Activated effector memory CD4-positive, alpha-beta T cell treated with anti-CD3 and anti-CD28 coated beads, Interleukin-2, amount 50 U/mL, for 16 hours (primary cell): Measurements from ENCODE around the gene RNF167.
"Not testable (repeated sequence)": the region's sequence is repeated elsewhere in the genome, so short reads cannot be mapped to it uniquely, and the experiment has no call there.

Experiments used
- DNase-seq: peaks from one replicate; pipeline ENCODE4 v3.0.0-alpha.2; 2020

RNF167 gene

DNA sequence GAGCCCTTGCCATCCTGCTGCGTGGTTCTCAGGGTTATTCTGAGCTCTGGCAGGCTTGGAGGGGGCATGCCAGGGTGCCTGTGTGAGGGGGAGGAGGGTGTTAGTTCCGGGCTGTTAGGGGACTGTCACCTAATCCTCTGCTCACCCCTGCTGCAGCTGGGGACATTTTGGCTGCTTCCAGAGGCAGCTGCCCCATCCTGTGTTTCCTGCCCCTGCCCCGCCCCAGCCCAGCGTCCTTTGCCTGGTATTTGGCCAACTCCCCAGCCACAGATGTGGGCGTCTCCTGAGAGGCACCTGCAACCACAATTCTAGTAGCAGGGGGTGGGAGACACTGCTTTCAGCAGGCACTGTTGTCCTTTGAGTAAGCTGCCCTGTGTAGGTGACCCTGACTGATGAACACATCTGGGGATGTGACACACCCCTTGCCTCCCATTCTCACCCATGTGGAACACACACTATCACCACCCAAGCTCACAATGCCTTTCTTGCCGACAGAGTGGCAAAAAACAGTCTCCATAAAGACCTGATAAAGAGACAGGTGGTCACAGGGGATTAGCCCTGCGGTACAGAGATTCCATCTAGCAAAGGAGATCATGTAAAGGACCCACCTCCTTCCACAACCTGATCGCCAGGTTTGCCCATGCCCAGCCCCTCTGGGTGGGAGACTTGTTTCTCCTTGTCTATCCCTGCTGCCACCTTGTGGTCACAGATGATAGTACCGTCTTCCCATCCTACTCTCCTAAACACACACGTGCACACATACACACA lies 36.8 kb upstream of the RNF167 start, which contains the start of gene CHRNE:
TSS of gene CHRNE (minus strand) at position 48 of the 768 bp plus-strand sequence. CDS start at position 13, 35 bp downstream.
- DNase-seq, result peak; percentile 86

GRCh38 chr17:4906642-4907041 lies 33.4 kb upstream of the RNF167 start:
- DNase-seq, result not testable (repeated sequence)

DNA sequence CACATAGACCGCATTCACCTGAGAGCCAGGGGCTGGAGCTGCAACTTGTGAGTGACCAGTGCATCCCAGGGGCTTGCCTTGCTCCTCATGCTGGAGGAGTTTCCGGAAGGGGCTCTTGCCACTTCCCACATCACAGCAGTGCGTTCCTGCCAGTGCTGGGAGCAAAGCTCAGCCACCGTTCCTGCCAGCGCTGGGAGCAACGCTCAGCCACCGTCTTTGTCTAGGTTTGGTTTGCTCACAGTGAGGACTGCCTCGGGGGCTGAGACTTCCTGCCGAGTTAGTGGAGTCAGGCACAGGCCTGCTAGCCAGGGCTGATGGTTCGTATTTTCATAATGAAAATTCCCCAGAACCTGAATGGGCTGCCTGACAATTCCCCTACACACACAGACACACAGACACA lies 31.8 kb upstream of the RNF167 start:
- DNase-seq, result no peak

GRCh38 chr17:4908711-4909496 lies 31.2 kb upstream of the RNF167 start:
- DNase-seq, result peak; percentile 87

GRCh38 chr17:4913994-4914393 lies 26.1 kb upstream of the RNF167 start:
- DNase-seq, result no peak

DNA sequence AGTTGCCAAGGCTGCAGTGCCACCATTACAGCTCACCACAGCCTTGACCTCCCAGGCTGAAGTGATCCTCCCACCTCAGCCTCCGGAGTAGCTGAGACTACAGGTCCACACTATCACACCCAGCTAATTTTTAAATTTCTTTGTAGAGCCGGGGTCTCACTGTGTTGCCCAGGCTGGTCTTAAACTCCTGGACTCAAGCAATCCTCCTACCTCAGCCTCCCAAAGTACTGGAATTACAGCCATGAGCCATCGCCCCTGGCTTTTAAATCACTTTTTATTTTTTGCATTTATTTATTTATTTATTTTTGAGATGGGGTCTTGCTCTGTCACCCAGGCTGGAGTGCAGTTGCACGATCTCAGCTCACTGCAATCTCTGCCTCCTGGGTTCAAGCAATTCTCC lies 25.5 kb upstream of the RNF167 start:
- not testable (repeated sequence) for DNase-seq

GRCh38 chr17:4919511-4920047 lies 20.5 kb upstream of the RNF167 start:
- DNase-seq, result no peak

- no peak for DNase-seq
Observed at GRCh38 chr17:4920351-4921048, 19.6 kb upstream of the RNF167 start.

- no peak for DNase-seq
Observed at GRCh38 chr17:4921320-4921719, 18.7 kb upstream of the RNF167 start.

- DNase-seq, result not testable (repeated sequence)
Observed at GRCh38 chr17:4926577-4927335, 13.3 kb upstream of the RNF167 start.

- no peak for DNase-seq
Observed at GRCh38 chr17:4928881-4929280, 11.2 kb upstream of the RNF167 start.

DNA sequence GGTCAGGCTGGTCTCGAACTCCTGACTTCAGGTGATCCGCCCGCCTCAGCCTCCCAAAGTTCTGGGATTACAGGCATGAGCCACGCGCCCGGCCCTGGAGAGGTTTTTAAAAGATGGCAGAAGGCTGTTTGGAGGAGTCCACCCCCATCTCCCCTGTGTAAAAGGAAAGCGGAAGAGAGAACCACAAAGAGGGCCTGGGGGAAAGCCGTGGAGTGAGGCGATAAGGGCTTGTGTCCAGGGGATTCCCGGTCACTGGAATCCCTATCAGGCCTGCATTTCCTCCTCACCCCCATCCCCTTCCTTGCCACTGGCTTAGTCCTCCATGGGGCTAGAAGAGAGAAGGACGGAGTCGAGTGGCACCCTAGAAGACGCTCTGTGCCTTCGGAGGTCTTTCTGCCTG lies 8.1 kb upstream of the RNF167 start, which contains the start of gene GP1BA:
TSS of gene GP1BA (plus strand) at position 315 of the 400 bp plus-strand sequence. CDS start 328 bp downstream, outside the sequence.
- DNase-seq, result no peak

GRCh38 chr17:4932756-4933155 lies 7.3 kb upstream of the RNF167 start:
- DNase-seq, result no peak

DNA sequence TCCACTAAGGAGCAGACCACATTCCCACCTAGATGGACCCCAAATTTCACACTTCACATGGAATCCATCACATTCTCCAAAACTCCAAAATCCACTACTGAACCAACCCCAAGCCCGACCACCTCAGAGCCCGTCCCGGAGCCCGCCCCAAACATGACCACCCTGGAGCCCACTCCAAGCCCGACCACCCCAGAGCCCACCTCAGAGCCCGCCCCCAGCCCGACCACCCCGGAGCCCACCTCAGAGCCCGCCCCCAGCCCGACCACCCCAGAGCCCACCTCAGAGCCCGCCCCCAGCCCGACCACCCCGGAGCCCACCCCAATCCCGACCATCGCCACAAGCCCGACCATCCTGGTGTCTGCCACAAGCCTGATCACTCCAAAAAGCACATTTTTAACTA lies 6.4 kb upstream of the RNF167 start:
- DNase-seq, result no peak

GRCh38 chr17:4934173-4934979 lies 5.7 kb upstream of the RNF167 start:
- DNase-seq, result no peak

- no peak for DNase-seq
Observed at GRCh38 chr17:4935650-4936049, 4.4 kb upstream of the RNF167 start.

DNA sequence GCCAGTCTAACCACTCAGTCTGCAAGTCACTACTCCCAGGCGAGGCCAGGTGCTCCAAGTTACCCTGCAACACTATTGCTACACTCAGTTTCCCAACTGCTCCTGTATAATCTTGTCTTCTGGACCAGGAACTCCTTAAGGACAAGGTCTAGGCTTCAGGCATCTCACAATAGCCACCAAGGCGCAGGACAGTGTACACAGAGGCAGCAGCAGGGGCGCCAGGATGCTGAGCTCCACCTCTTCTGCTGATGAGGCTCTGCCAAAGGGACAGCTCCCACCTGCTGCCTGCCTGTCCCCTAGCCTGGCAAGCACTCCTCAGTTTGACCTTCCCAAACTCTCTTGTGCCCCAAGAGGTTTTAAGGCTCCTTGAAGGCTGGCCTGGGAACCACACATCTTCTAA lies 3.6 kb upstream of the RNF167 start:
- DNase-seq, result no peak

DNA sequence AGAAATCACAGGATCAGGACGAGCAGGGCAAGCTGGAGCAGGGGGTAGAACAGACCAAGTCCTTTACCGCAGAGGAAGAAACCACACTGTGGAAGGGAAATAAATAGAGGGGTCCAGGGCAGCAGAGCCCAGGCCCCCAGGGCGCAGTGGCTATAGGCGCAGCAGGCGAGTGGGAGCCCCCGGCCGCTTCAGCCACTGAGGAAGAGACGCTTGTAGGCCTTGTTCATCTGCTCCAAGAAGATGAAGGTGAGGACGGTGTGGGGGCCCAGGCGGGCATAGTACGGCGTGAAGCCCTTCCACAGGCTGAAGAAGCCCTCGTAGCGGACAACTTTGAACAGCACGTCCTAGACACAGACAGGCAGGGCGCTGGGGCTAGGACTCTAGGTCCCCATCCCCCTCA lies 2.5 kb upstream of the RNF167 start:
- DNase-seq, result no peak

DNA sequence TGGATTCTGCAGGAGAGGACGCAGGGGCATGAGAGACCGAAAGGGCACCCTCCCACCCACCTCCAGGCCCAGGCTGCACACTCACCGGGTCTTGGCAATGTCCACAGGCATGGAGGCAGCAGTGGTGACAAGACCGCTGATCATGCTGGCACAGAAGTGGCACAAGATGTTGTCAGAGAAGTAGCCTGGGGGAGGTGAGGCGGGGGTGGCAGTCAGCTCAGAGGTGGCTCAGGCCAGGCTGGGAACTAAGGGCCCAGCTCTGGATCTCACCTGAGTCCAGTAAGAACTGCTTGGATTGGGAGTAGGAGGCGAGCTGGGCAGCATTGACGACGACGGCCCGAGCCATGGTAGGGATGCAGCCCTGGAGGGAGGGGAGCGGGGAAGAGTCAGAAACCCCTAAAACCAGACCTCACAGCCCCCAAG lies 2.0 kb upstream of the RNF167 start:
- DNase-seq, result no peak

DNA sequence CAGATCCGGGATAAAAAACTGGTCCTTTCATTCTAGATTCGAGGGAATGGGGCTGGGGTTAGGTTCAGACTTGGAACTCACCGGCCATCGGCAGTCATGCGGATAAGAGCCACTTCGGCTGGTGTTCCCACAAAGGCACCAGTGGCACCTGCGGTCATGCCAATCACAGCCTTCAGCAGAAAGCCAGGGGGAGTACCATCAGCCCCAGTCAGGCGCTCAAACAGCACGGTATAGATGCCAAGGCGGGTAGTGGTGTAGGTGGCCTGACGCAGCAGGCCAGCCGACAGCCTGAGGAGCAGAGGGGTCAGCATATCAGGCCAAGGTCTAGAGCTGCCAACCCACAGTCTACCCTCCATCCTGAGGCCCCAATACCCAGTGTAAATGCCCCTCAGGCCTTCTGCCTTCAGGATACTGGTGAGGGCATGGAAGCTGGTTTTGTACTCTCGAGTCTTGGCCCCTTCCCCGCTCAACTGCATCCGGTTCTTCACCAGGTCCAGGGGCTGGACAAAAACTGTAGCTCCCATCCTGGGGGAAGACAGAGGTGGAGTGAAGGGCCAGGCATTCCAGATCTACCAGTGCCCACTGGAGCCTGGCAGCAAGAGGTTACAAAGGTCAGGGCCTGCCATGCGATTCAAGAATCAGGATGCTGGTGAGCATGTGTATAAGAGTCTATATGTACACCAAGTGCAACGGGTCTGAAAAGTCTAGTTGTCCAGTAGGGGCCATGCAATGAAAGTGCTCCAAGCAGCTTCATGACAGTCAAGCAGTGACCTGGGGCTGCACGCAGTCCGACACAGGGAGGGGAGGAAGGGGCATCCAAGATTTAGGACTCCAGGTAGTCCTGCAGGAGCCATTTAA lies 1.2 kb upstream of the RNF167 start:
- DNase-seq, result no peak

DNA sequence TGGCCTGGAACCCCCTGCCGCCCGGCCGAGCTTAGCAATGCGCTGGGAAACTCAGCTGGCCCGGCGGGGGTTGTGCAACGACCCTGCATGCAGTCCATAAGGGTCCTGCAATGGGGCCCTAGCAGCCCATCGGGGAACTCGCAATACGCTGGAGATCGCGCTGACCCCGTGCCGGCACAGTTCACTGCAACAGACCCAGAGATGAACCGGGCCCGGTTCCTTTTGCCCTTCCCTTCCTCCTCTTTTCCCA lies 597 bp upstream of the RNF167 start:
- no peak for DNase-seq
